Neutrophil (primary cell): ENCODE measurements around the gene TTN.
A peak's percentile ranks its signal among the peaks of the same experiment; 100 is the strongest.

ENCODE experiments used
- H3K27ac ChIP-seq: fragments of 200-600 bp; sonication (generic); 2 replicates; pipeline ENCODE4 v1.5.1; 2016; ENCODE audit warnings: mild to moderate bottlenecking, moderate library complexity
- H3K27me3 ChIP-seq: fragments of 200-600 bp; sonication (generic); 2 replicates; pipeline ENCODE4 v1.6.0; 2016; ENCODE audit warnings: mild to moderate bottlenecking
- H3K36me3 ChIP-seq: fragments of 200-600 bp; sonication (generic); 2 replicates; pipeline ENCODE4 v1.5.1; 2017
- H3K4me1 ChIP-seq, 2 experiments: fragments of 200-600 bp in 1 of 2; sonication (generic) in 1 of 2; 1 replicate in 1 of 2; 2 replicates in 1 of 2; pipeline versions ENCODE4 v1.5.1 to v1.6.1; 2013 to 2016; ENCODE audit warnings: low read depth in 1 of 2, low read length in 1 of 2, mild to moderate bottlenecking in 1 of 2, moderate library complexity in 1 of 2; ENCODE audit not compliant: control insufficient read depth in 1 of 2, insufficient read depth in 1 of 2
- H3K4me3 ChIP-seq, 2 experiments: fragments of 200-600 bp in 1 of 2; sonication (generic) in 1 of 2; 1 replicate in 1 of 2; 2 replicates in 1 of 2; pipeline ENCODE4 v1.5.1; 2013 to 2016; ENCODE audit warnings: low read depth in 1 of 2, low read length in 1 of 2, mild to moderate bottlenecking in 1 of 2, moderate library complexity in 1 of 2
- H3K9me3 ChIP-seq: fragments of 200-600 bp; sonication (generic); 2 replicates; pipeline ENCODE4 v1.5.1; 2016
- TF ChIP-seq, protein P1 (sequence below): fragments of 200-600 bp; sonication (generic); IDR thresholded peaks from 2 replicates; pipeline ENCODE4 v1.5.1; 2016; ENCODE audit warnings: antibody characterized with exemption

TTN gene

DNA sequence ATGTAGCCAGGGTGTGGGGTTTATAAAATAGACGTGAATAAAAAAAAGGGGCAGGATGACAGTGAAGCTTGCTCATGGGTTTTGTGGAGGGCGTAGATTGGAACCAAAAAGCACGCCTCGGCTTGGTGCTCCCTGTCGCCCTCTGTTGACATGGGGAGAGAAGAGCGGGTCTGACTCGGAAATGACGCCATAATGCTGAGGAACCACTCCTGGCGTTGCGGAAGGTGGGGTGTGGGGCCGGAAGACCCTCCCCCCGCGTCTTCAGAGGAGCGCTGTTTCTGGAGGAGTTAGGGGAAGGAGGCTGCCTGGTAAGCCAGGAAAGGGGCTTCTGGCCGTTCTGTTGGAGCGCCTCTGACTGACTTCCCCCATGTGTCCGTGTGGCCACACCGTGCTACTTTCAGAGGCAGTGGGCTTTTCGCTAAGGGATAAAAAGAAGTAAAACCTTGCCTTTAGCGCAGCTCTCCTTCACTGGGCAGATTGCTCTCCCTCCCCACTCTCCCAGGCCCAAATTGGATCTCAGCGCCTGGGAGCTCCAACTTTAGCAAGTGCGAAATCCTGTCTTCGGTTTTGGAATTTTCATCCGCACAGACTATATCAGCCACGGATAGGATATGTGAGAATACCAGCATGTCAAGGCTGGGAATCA, 284.1 kb downstream of the TTN start:
- Histone ChIP-seq H3K27me3 (no peaks in the 10 kb centered on the region), H3K4me1 (peaks cover 45 to 52% of the 10 kb centered on the region in 2 experiments), H3K27ac (peak overlapping the region; percentile 90), H3K36me3 (peaks cover 5% of the 10 kb centered on the region), H3K9me3 (no peaks in the 10 kb centered on the region), H3K4me3 (peak overlapping the region; percentile 68 to 81)
- TF ChIP-seq, protein P1, sequence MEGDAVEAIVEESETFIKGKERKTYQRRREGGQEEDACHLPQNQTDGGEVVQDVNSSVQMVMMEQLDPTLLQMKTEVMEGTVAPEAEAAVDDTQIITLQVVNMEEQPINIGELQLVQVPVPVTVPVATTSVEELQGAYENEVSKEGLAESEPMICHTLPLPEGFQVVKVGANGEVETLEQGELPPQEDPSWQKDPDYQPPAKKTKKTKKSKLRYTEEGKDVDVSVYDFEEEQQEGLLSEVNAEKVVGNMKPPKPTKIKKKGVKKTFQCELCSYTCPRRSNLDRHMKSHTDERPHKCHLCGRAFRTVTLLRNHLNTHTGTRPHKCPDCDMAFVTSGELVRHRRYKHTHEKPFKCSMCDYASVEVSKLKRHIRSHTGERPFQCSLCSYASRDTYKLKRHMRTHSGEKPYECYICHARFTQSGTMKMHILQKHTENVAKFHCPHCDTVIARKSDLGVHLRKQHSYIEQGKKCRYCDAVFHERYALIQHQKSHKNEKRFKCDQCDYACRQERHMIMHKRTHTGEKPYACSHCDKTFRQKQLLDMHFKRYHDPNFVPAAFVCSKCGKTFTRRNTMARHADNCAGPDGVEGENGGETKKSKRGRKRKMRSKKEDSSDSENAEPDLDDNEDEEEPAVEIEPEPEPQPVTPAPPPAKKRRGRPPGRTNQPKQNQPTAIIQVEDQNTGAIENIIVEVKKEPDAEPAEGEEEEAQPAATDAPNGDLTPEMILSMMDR, result peak; percentile 90

DNA sequence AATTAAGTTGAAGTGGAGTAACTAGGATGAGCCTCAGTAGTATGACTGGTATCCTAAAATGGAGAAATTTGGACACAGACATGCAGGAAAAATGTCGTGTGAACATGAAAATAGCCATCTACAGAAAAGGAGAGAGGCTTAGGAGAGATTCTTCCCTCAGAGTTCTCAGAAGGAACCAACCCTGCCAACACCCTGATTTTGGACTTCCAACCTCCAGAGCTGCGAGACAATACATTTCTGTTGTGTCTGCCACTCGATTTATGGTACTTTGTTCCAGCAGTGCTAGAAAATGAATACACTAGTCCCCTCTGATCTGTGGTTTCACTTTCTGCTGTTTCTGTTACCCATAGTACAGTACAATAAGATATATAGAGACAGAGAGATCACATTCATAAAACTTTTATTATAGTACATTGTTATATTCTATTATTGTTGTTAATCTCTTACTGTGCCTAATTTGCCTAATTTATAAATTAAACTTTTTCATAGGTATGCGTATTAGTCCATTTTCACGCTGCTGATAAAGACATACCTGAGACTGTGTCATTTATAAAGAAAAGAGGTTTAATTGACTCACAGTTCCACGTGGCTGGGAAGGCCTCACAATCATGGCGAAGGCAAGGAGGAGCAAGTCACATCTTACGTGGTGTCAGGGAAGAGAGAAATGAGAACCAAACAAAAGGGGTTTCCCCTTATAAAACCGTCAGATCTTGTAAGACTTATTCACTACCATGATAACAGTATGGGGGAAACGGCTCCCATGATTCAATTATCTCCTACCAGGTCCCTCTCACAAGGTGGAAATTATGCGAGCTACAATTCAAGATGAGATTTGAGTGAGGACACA, 285.7 kb downstream of the TTN start:
- H3K27ac ChIP-seq, result peak overlapping the region; percentile 90
- no peak overlapping the region for H3K4me3 ChIP-seq

DNA sequence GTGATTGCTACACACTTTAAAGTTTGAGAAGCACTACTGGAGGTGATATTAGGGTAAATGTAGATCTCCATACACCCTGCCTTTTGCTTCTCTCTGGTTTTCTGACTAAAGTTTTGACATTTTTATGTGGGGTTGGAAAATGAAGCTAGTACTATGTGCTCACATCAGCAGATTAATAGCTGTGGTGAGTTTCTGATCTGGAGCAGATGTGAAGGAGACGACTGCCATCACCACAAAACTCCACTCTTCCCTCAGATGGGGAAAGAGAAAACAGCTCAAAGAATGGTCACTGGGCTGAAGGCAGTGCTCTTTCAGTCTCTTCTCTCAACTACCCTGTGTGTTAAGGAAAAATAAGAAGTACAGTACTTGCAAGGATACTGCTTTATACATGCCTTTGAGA, 289.7 kb downstream of the TTN start:
- TF ChIP-seq, protein P1, result no peak
- no peak overlapping the region for H3K27ac ChIP-seq
- H3K4me1 ChIP-seq, result peaks cover 2 to 7% of the 10 kb centered on the region in 2 experiments
- peaks cover 5% of the 10 kb centered on the region for H3K36me3 ChIP-seq
- H3K27me3 ChIP-seq, result no peaks in the 10 kb centered on the region
- no peaks in the 10 kb centered on the region for H3K9me3 ChIP-seq
- H3K4me3 ChIP-seq, result no peak overlapping the region

More for the DNA sequence above, 285.7 kb downstream of the TTN start:
- TF ChIP-seq, protein P1, result no peak
- H3K9me3 ChIP-seq, result no peaks in the 10 kb centered on the region
- peaks cover 5% of the 10 kb centered on the region for H3K36me3 ChIP-seq
- H3K27me3 ChIP-seq, result no peaks in the 10 kb centered on the region
- peaks cover 30 to 37% of the 10 kb centered on the region in 2 experiments for H3K4me1 ChIP-seq

DNA sequence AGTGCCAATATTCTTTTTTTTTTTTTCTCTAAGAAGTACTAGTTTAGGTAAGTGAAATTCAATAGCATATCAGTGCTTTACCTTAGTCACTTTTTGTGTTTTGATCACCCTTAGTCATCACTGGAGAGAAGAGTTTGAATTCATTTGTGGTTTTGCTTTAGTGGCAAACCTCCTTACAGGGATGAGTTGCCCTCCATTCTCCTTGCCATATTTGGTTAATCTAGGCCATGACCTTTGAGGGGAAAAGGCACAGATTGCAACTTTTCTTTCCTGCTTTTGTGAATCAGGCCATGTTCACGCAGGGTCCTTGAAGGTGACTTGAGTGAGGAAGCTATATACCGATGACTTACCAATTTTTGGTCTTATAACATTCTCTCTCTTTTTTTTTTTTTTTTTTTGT, 292.6 kb downstream of the TTN start:
- Histone ChIP-seq H3K27ac (no peak overlapping the region), H3K4me3 (no peak overlapping the region), H3K36me3 (peaks cover 13% of the 10 kb centered on the region), H3K4me1 (peaks cover 0 to 2% of the 10 kb centered on the region in 2 experiments), H3K9me3 (no peaks in the 10 kb centered on the region), H3K27me3 (no peaks in the 10 kb centered on the region)
- TF ChIP-seq, protein P1, result no peak

DNA sequence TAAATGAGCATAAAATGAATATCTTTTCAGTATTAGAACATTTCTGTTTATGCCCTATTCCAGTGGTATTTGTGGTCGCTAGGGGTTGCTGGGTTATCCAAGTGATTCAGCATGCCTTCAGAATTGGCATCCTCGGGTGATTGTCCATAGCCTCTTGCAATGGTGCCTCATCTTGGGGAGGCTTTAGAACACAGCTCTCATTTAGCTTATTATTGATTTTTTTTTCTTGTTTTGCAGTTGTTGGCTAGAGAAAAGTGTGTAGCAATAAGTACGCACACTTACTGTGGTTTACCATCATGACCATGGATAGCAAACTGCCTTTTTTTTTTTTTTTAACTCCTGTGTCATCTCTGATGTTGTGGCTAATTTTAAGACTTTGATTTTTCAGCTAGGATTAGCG, 293.3 kb downstream of the TTN start:
- TF ChIP-seq, protein P1, result no peak
- Histone ChIP-seq H3K36me3 (peaks cover 12% of the 10 kb centered on the region), H3K27ac (no peak overlapping the region), H3K4me1 (peaks cover 1 to 10% of the 10 kb centered on the region in 2 experiments), H3K27me3 (no peaks in the 10 kb centered on the region), H3K4me3 (no peak overlapping the region), H3K9me3 (no peaks in the 10 kb centered on the region)
